Thymus (tissue), 11 donors: ENCODE measurements around the gene PDZD7. TPM values are rescaled to one million over a fixed set of nuclear protein-coding genes. Genes with fewer than 3 reads are reported as not detected.
A peak's percentile ranks its signal among the peaks of the same experiment; 100 is the strongest.

Source experiments
- DNase-seq, 9 donors: peaks; one replicate each; pipeline ENCODE4 v3.0.0-alpha.2; 2013; ENCODE audit warnings: low spot score in 9 of 9, low read depth in 6 of 9, missing footprints in 1 of 9
- H3K27ac ChIP-seq, 2 donors: one replicate each; pipeline ENCODE4 v1.5.1; 2013; ENCODE audit warnings: control low read depth in 1 of 2, low read depth in 1 of 2, low read length in 1 of 2, mild to moderate bottlenecking in 1 of 2, moderate library complexity in 1 of 2
- H3K27me3 ChIP-seq, 2 donors: one replicate each; pipeline ENCODE4 v1.5.1; 2013; ENCODE audit warnings: low read length in 1 of 2; ENCODE audit not compliant: control insufficient read depth in 2 of 2, insufficient read depth in 1 of 2
- H3K36me3 ChIP-seq, 2 donors: one replicate each; pipeline ENCODE4 v1.5.1; 2013; ENCODE audit warnings: low read length in 1 of 2, mild to moderate bottlenecking in 1 of 2, moderate library complexity in 1 of 2; ENCODE audit not compliant: control insufficient read depth in 2 of 2, insufficient read depth in 2 of 2
- H3K4me1 ChIP-seq, 2 donors: one replicate each; pipeline ENCODE4 v1.5.1; 2013; ENCODE audit warnings: low read length in 2 of 2; ENCODE audit not compliant: control insufficient read depth in 2 of 2, insufficient read depth in 2 of 2
- H3K4me3 ChIP-seq, 2 donors: one replicate each; pipeline ENCODE4 v1.5.1; 2013; ENCODE audit warnings: low read length in 2 of 2, control low read depth in 1 of 2, mild to moderate bottlenecking in 1 of 2
- H3K9me3 ChIP-seq, 2 donors: one replicate each; pipeline ENCODE4 v1.5.1; 2013; ENCODE audit warnings: low read length in 1 of 2, mild to moderate bottlenecking in 1 of 2; ENCODE audit not compliant: control insufficient read depth in 2 of 2, insufficient read depth in 1 of 2
- WGBS: extraction: QIAGEN DNeasy Blood & Tissue Kit; methylation state at CpG from one replicate; pipeline ENCODE4 v1.1.7; 2013; 5-methylcytosine and 5-hydroxymethylcytosine counted together
- polyA plus RNA-seq: library from polyadenylated mRNA; stranded (reverse); fragments of 200-250 nt; gene quantifications from one replicate; pipeline ENCODE4 v1.2.3, GENCODE V29; 2013
- total RNA-seq: library from RNA; stranded (reverse); fragments of 120-200 nt; gene quantifications from one replicate; pipeline ENCODE4 v1.2.4, GENCODE V29; 2013
- donor health status: healthy.

The PDZD7 gene
- total and polyA plus RNA-seq, 2 donors: 0.19 to 1.4 TPM

DNA sequence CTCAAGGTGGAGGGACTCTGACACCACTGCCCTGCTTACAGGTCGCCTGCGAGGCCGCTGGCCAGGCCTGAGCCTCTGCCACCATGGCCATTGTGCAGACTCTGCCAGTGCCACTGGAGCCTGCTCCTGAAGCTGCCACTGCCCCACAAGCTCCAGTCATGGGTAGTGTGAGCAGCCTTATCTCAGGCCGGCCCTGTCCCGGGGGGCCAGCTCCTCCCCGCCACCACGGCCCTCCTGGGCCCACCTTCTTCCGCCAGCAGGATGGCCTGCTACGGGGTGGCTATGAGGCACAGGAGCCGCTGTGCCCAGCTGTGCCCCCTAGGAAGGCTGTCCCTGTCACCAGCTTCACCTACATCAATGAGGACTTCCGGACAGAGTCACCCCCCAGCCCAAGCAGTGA, 28.5 kb downstream of the PDZD7 start:
- H3K27me3 ChIP-seq: peaks cover 0 to 20% of the 10 kb centered on the region in 2 donors
- peaks cover 16 to 22% of the 10 kb centered on the region in 2 donors for H3K4me1 ChIP-seq
- no peak for DNase-seq
- no peak overlapping the region for H3K4me3 ChIP-seq
- peaks cover 2 to 12% of the 10 kb centered on the region in 2 donors for H3K36me3 ChIP-seq
- H3K27ac ChIP-seq: no peak overlapping the region
- WGBS: over 99% methylated on average over 11 of the region's 11 CpGs
- no peaks in the 10 kb centered on the region for H3K9me3 ChIP-seq

DNA sequence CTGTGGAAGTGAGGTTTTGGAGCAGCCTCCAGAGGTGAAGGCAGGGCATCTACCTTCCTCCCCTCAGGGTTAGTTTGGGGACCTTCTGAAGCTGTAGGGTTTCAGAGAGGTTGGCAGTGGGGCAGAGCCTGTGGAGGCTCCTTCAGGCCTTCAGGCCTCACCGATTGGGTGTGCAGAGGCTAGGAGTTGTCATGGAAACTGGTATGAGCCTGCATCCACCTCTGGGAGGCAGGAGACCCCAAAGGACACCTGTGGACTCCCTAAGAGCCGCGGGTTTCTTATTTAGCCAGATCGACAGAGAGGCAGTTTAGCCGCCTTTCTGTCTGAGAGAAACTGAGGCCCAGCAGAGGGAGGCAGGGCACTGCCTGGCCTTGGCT, 29.3 kb downstream of the PDZD7 start:
- DNase-seq: no peak
- peaks cover 17 to 24% of the 10 kb centered on the region in 2 donors for H3K4me1 ChIP-seq
- 78% methylated on average over 5 of the region's 5 CpGs for WGBS

DNA sequence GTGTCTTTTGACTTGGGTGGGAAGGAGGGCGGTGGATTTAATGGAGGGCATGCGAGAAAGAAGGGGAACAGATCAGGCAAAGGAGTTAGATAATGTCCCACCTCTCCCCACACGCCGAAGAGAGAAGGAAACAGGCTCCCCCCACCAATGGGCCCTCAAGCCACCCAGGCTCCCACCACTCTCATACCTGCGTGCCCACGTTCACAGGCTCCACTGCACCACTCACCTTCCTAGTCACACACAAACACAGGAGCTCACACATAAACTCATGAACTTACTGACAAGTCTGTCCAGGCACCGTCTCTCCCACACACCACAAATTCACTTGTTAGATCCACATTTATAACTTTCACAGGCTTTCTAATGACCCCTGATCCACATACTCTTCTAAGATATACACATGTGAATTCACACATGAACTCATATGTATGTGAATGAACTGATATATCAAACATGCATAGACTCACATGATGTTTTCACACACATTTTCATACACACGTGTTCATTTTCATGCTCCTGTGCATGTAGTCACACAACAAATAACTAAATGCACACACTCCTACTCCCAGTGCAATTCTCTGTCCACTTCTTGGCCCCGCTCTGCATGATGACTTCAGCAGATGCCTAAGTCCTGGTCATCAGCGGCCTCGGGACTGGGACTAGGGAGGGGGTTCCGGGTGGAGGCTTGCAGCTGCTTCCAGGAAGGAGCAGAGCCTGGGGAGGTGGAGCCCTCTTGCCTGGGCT, 29.8 kb downstream of the PDZD7 start:
- Histone ChIP-seq H3K4me1 (peaks cover 22 to 29% of the 10 kb centered on the region in 2 donors), H3K36me3 (peaks cover 2 to 3% of the 10 kb centered on the region in 2 donors), H3K27ac (peak overlapping the region; percentile 36 to 69), H3K27me3 (peaks cover 0 to 20% of the 10 kb centered on the region in 2 donors), H3K9me3 (no peaks in the 10 kb centered on the region), H3K4me3 (no peak overlapping the region)
- no peak for DNase-seq
- 63% methylated on average over 12 of the region's 12 CpGs for WGBS

More for the DNA sequence above, 29.3 kb downstream of the PDZD7 start:
- Histone ChIP-seq H3K9me3 (no peaks in the 10 kb centered on the region), H3K27ac (peak overlapping the region in 1 of 2 donors; percentile 32), H3K4me3 (no peak overlapping the region), H3K36me3 (peaks cover 2 to 8% of the 10 kb centered on the region in 2 donors), H3K27me3 (peaks cover 0 to 20% of the 10 kb centered on the region in 2 donors)

DNA sequence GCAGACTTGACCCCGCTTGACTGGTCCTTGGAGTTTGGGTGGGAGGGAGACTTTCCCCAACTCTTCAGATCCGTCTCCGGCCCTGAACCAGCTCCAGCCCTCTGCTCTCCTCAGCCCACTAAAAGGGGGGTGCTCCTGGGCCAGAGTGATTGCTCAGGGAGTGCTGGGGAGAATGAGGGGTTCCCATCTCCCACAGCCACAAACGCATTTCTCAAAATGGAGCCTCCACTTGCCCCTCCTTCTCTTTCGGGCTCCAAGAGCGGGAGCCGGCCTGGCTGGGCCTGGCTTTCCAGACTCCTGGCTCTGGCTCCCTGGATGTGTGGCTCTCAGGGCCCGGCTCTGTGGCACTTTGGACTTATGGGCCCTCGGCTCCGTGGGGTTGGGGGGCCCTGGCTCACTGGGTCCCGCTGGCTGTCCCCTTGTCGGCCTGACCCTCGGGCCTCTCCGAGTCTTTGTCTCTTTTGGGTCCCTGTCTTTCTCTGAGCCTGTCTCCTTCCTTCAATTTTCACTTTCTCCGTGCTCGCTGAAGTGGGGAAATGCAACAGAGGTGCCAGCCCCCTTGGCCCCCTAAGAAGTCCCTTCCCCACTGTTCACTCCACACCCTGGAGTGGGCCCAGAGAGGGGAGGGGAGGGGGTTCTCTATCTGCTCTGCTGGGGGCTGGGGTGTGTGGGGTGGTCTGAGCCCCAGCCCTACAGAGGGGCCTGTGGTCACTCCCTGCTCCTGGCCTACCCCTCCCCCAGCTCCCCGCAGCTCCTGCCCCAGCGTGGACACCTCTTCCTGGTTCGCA, 30.6 kb downstream of the PDZD7 start:
- H3K9me3 ChIP-seq: no peaks in the 10 kb centered on the region
- peaks cover 0 to 20% of the 10 kb centered on the region in 2 donors for H3K27me3 ChIP-seq
- H3K27ac ChIP-seq: peak overlapping the region; percentile 69 to 74
- peaks cover 22 to 29% of the 10 kb centered on the region in 2 donors for H3K4me1 ChIP-seq
- 19% methylated on average over 19 of the region's 19 CpGs for WGBS
- DNase-seq: no peak
- H3K4me3 ChIP-seq: peak overlapping the region; percentile 51 to 82
- H3K36me3 ChIP-seq: peaks cover 2% of the 10 kb centered on the region in 2 donors

DNA sequence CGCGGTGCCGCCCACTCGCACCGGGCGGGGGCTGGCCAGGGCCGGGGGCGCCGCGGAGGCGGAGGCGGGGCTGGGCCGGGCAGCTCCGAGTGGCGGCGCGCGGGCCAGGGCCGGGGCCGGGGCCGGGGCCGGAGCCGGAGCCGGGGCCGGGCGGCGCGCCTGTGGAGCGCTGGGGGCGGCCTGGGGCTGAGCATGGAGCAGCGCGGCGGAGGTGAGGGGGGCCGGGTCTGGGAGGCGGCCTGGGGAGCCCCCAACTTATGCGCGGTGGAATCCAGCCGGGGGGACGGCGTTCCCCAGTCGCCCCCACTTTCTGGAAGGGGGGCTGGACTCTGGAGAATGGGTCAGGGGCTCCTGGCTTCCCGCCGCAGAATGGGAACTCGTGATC, 31.2 kb downstream of the PDZD7 start, which contains the start of gene LZTS2:
LZTS2 (plus strand) TSS at position 67 of the 385 bp plus-strand sequence. CDS start 2,731 bp downstream, outside the sequence.
- Histone ChIP-seq H3K4me3 (peak within 1 kb of the TSS; percentile 82), H3K36me3 (peaks cover 0 to 3% of the 10 kb centered on the region in 2 donors), H3K27ac (peak within 1 kb of the TSS; percentile 80 to 91), H3K9me3 (no peaks in the 10 kb centered on the region), H3K4me1 (peaks cover 22 to 29% of the 10 kb centered on the region in 2 donors), H3K27me3 (peaks cover 0 to 20% of the 10 kb centered on the region in 2 donors)
- WGBS: under 1% methylated on average over 44 of the region's 44 CpGs
- no peak for DNase-seq

DNA sequence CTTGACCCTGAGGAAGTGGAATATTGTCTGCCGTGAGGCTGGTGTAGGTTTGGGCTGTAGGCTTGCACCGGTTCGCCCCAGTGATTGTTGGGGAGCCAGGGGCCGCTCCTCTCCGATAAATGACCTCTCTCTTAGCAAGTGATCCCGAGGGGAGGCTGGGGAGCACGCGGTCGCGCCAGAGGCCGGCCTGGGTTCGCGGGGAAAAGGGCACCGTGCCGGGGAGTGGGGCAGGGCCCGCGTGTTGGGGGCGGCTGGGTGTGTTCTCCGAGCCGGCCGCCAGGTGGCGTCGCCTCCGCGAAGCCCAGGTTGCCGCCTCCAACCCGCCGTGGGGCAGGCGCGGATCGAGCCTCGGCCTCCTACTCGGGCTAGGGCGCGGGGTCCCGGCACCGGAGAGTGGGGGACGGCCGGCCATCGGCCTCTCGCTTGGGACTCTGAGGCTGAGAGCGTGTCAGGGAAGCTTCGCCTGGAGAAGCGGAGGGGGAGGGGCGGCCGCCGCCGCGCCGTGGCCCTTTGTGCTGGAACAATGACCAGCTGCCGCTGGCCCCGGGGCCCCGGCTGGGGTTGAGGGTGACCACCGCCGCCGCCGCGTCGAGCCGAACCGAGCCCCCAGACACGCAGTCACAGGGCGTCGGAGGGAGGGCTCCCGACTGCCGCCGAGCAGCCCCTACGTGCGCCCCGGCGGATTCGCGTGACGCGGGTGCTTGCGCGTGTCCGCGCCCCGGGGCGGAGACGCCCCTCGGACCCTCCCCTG, 31.8 kb downstream of the PDZD7 start:
- H3K36me3 ChIP-seq: peaks cover 0 to 6% of the 10 kb centered on the region in 2 donors
- peak overlapping the region; percentile 82 for H3K4me3 ChIP-seq
- peaks cover 0 to 20% of the 10 kb centered on the region in 2 donors for H3K27me3 ChIP-seq
- H3K4me1 ChIP-seq: peaks cover 22 to 29% of the 10 kb centered on the region in 2 donors
- peak in 5 of 9 donors; percentile 46 to 82 (median 69) for DNase-seq
- peak overlapping the region; percentile 80 to 91 for H3K27ac ChIP-seq
- H3K9me3 ChIP-seq: no peaks in the 10 kb centered on the region
- under 1% methylated on average over 82 of the region's 83 CpGs for WGBS

DNA sequence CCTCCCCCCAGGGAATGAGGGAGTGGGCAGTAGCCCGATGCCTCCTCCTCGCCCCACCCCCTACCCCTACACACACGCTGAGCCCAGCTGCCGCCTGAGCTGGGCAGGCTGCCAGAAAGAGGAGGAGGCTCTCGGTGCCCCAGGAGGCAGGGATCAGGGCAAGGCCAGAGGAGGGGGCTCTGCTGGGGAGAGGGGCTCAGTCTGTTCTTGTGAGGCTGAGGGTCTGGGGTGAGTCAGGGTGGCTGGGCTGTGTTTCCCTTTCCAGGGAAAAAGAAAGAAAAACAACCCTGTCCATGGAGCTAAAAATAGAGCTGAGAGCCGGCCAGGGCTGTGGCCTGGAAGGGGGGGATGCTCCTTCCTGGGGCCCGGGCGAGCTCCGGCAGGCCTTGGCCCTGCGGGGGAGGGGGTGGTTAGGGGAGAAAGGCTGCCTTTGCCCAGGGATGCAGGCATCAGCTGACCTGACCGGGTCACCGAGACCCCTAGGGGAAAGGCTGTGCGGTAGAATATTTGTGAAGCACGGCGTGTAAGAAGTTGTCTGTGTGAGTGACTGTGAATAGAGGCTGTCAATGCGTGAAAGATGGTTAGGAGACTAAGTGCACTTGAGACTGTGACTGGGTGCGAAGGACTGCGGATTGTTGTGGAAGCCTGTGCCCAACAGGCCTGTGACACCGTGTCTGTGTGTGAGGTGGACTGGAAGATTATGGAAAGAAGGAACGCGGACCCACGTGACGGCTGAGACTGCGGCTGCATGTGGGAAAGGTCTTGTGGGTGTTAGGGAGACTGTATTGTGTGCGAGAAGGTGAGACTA, 32.5 kb downstream of the PDZD7 start:
- Histone ChIP-seq H3K9me3 (no peaks in the 10 kb centered on the region), H3K4me3 (peak overlapping the region; percentile 82), H3K27me3 (peaks cover 0 to 20% of the 10 kb centered on the region in 2 donors), H3K27ac (peak overlapping the region; percentile 70 to 91), H3K4me1 (peaks cover 22 to 29% of the 10 kb centered on the region in 2 donors), H3K36me3 (peaks cover 3 to 11% of the 10 kb centered on the region in 2 donors)
- peak in 6 of 9 donors; percentile 39 to 78 (median 56) for DNase-seq
- 7% methylated on average over 25 of the region's 25 CpGs for WGBS
